Endothelial cell of umbilical vein (primary cell): ENCODE data around the gene PDE10A.
"Not testable (repeated sequence)": the region's sequence is repeated elsewhere in the genome, so short reads cannot be mapped to it uniquely, and the experiment has no call there.

Source experiments
- CTCF ChIP-seq, 2 donors: IDR thresholded peaks; 1 replicate in 1 of 2; 2 replicates in 1 of 2; pipeline ENCODE4 v1.5.1; 2011; ENCODE audit warnings: low read length in 2 of 2, mild to moderate bottlenecking in 2 of 2, moderate library complexity in 2 of 2, control low read depth in 1 of 2, inconsistent platforms in 1 of 2, low read depth in 1 of 2; ENCODE audit not compliant: insufficient read depth in 1 of 2; ENCODE audit errors: extremely low read depth in 1 of 2
- MYC ChIP-seq: IDR thresholded peaks from one replicate; pipeline ENCODE4 v1.6.1; 2011; ENCODE audit warnings: mild to moderate bottlenecking, low read depth, low read length
- POLR2A ChIP-seq: IDR thresholded peaks from 2 replicates; pipeline ENCODE4 v1.6.1; 2012; ENCODE audit warnings: low read depth, mild to moderate bottlenecking, control low read depth, low read length
- POLR2AphosphoS5 ChIP-seq: IDR thresholded peaks from 2 replicates; pipeline ENCODE4 v1.6.1; 2012; ENCODE audit warnings: low read depth, mild to moderate bottlenecking, control low read depth, low read length, moderate library complexity; ENCODE audit not compliant: insufficient read depth

GRCh38 chr6:165463499-165463898 is 199.5 kb downstream of the PDE10A start:
- TF ChIP-seq POLR2A; POLR2AphosphoS5; CTCF (IDR thresholded peaks at IDR 0.05; ENCODE audit: extremely low read depth in 1 of 2, insufficient read depth in 1 of 2, low read depth in 1 of 2, low read length in 2 of 2); MYC: not testable (repeated sequence)
